Lung (tissue), 12 donors: ENCODE data around the gene IFT74. TPM values are rescaled to one million over a fixed set of nuclear protein-coding genes. Genes with fewer than 3 reads are reported as not detected.

Experiments
- ATAC-seq: fragments of 200-7000 bp; cut with Tn5 transposase; one replicate; pipeline ENCODE4 v1.9.1; 2020; ENCODE audit warnings: moderate number of reproducible peaks; ENCODE audit not compliant: insufficient read depth, low FRiP score
- DNase-seq, 3 donors: peaks; one replicate each; pipeline ENCODE4 v3.0.0-alpha.2; 2013 to 2017
- H3K27ac ChIP-seq, 2 donors: one replicate each; pipeline ENCODE4 v1.5.1; 2013; ENCODE audit warnings: mild to moderate bottlenecking in 2 of 2, moderate library complexity in 2 of 2, control low read depth in 1 of 2, inconsistent platforms in 1 of 2, low read depth in 1 of 2, low read length in 1 of 2
- H3K27me3 ChIP-seq, 3 donors: one replicate each; pipeline ENCODE4 v1.5.1; 2013; ENCODE audit warnings: low read length in 2 of 3; ENCODE audit not compliant: control insufficient read depth in 3 of 3, insufficient read depth in 3 of 3
- H3K36me3 ChIP-seq, 4 donors: one replicate each; pipeline ENCODE4 v1.5.1; 2013; ENCODE audit warnings: low read length in 4 of 4, mild to moderate bottlenecking in 1 of 4, moderate library complexity in 1 of 4; ENCODE audit not compliant: control insufficient read depth in 4 of 4, insufficient read depth in 4 of 4
- H3K4me1 ChIP-seq, 5 donors: one replicate each; pipeline ENCODE4 v1.5.1; 2013; ENCODE audit warnings: low read length in 5 of 5, mild to moderate bottlenecking in 2 of 5, moderate library complexity in 1 of 5; ENCODE audit not compliant: control insufficient read depth in 5 of 5, insufficient read depth in 5 of 5
- H3K4me3 ChIP-seq: one replicate; pipeline ENCODE4 v1.5.1; 2013; ENCODE audit warnings: mild to moderate bottlenecking, control low read depth, moderate library complexity
- H3K9ac ChIP-seq, 2 donors: one replicate each; pipeline ENCODE4 v1.5.1; 2013; ENCODE audit warnings: low read length in 2 of 2, control low read depth in 1 of 2; ENCODE audit not compliant: insufficient read depth in 1 of 2
- H3K9me3 ChIP-seq, 4 donors: one replicate each; pipeline ENCODE4 v1.5.1; 2013; ENCODE audit warnings: low read length in 3 of 4, mild to moderate bottlenecking in 1 of 4, moderate library complexity in 1 of 4; ENCODE audit not compliant: control insufficient read depth in 4 of 4, insufficient read depth in 3 of 4
- CTCF ChIP-seq: IDR thresholded peaks from 2 replicates; pipeline ENCODE4 v1.5.1; 2012; ENCODE audit warnings: mild to moderate bottlenecking; ENCODE audit errors: control extremely low read depth, extremely low read depth
- WGBS, 2 donors: extraction: QIAGEN DNeasy Blood & Tissue Kit; methylation state at CpG; one replicate each; pipeline ENCODE4 v1.1.7; 2013; 5-methylcytosine and 5-hydroxymethylcytosine counted together
- polyA plus RNA-seq, 2 donors: library from polyadenylated mRNA; stranded (reverse); fragments of 200-250 nt; gene quantifications; one replicate each; pipeline ENCODE4 v1.2.1, GENCODE V29; 2013
- total RNA-seq, 2 donors: library from RNA; depleted of rRNA in 1 of 2; stranded (reverse); fragments of >200 nt in 1 of 2; gene quantifications; one replicate each; pipeline ENCODE4 v1.2.1, GENCODE V29; 2014 to 2021
- donor health status: control.
- donor health status: control.
- donor health status: Bipolar disorder and iron deficiency.
- donor health status: healthy.
- donor health status: DM: yes; HTN: yes; CAD: no.

IFT74 gene
- total and polyA plus RNA-seq, 4 donors, result 6.3 to 36.9 (median 13.0) TPM

GRCh38 chr9:27094640-27095298 is 138.6 kb downstream of the IFT74 start:
- Histone ChIP-seq H3K36me3 (no peaks in the 10 kb centered on the region), H3K27me3 (no peaks in the 10 kb centered on the region), H3K4me1 (peaks cover 0 to 7% (median 3%) of the 10 kb centered on the region in 5 donors), H3K27ac (peak overlapping the region in 1 of 2 donors; percentile 3), H3K9ac (no peak overlapping the region), H3K9me3 (no peaks in the 10 kb centered on the region), H3K4me3 (no peak overlapping the region)
- ATAC-seq, result no peak
- 38 to 55% methylated on average over 3 of the region's 3 CpGs for WGBS, 2 donors
- DNase-seq, result peak in 2 of 3 donors; percentile 32 to 46
- TF ChIP-seq CTCF, result no peak

- no peak for TF ChIP-seq CTCF
- WGBS, 2 donors, result 88 to 95% methylated on average over 2 of the region's 2 CpGs
- no peaks in the 10 kb centered on the region for H3K27me3 ChIP-seq
These were observed 151.0 kb downstream of the IFT74 start for GRCh38 chr9:27107241-27107640.

GRCh38 chr9:27108981-27109541 is 152.8 kb downstream of the IFT74 start, which contains the start of gene TEK:
TEK (plus strand) TSS chr9:27109225; CDS start chr9:27109591, 366 bp downstream.
- H3K36me3 ChIP-seq, result no peaks in the 10 kb centered on the region
- TF ChIP-seq CTCF, result no peak
- H3K4me3 ChIP-seq, result peak within 1 kb of the TSS; percentile 22
- H3K9ac ChIP-seq, result peak within 1 kb of the TSS in 1 of 2 donors; percentile 45
- DNase-seq (peak in 2 of 3 donors; percentile 73 to 77), ATAC-seq (no peak)
- H3K27me3 ChIP-seq, result no peaks in the 10 kb centered on the region
- WGBS, 2 donors, result 32 to 42% methylated on average over 9 of the region's 9 CpGs
- H3K27ac ChIP-seq, result peak within 1 kb of the TSS; percentile 53 to 68
- H3K4me1 ChIP-seq, result peaks cover 0 to 12% (median 2%) of the 10 kb centered on the region in 5 donors
- no peaks in the 10 kb centered on the region for H3K9me3 ChIP-seq

More at GRCh38 chr9:27107241-27107640, 151.0 kb downstream of the IFT74 start:
- DNase-seq (no peak), ATAC-seq (no peak)
- Histone ChIP-seq H3K36me3 (no peaks in the 10 kb centered on the region), H3K4me3 (no peak overlapping the region), H3K4me1 (peaks cover 0 to 12% (median 2%) of the 10 kb centered on the region in 5 donors), H3K9ac (no peak overlapping the region), H3K27ac (no peak overlapping the region), H3K9me3 (no peaks in the 10 kb centered on the region)
